ENCODE results near the gene AMIGO3.
A peak's percentile ranks its signal among the peaks of the same experiment; 100 is the strongest.

AMIGO3 gene

DNA sequence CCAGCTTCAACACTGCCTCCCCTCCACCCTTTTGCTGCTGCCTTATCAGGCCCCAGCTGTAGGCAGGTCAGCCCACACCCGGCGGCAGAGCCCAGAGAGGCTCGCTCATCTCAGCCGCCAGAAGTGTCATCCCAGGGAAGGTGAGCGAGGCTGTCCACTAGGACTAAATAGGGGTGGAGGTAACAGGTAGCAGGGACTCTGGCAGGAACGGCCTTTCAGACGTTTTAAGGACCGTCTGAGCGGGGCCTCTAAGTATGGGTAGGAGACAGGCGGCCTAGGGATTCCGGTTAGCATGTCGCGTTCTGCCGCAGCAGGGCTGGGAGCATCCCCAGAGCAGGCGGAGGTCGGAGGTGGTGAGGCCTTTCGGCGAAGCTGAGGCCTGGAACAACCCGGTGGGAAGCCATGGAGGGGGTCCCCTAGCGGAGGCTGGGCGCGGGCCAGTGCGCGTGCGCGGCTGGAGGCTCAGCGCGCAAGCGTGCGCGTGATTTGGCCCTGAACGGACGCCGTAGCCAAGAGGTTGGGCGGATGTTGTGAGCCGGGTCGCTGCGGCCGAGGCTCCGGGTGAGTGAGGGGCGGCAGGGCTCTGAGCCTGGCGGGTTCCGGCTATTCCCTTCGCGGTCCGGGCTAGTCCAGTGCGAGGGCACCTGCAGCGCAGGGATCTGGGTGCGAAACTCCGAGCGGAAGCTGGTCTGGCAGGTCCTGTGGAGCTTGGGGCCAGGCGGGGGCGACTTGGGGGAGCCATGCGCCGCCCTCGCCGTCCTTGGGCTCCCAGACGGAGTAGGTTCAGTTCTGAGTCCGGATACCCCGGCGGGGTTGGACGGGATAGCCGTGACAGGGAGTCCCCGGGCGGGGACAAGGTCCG lies 30.2 kb downstream of the AMIGO3 start, which contains the start of the genes MST1 and RNF123:
TSS of gene MST1 (minus strand) at position 429 of the 862 bp plus-strand sequence. CDS start 783 bp downstream, outside the sequence.
TSS of gene RNF123 (plus strand) at position 512 of the 862 bp plus-strand sequence. CDS start 1,609 bp downstream, outside the sequence.
- CTCF ChIA-PET = interaction anchor here (1.1 kb wide), 1 partner anchor 150 kb away, joined by 5 read pairs; no protein-coding TSS in a partner anchor
- POLR2A ChIA-PET = interaction anchor here (1.4 kb wide), 1 partner anchor 9 kb away, joined by 4 read pairs; no protein-coding TSS in a partner anchor
- Histone ChIP-seq H3K4me3 (ENCODE audit: low read depth, low read length) (peak within 1 kb of the TSS; percentile 65), H3K27ac (ENCODE audit: extremely low read depth, low read depth, low read length) (peak within 1 kb of the TSS; percentile 71; the same call in 1 of the 2 replicates), H3K4me1 (ENCODE audit: control insufficient read depth, insufficient read depth, low read length) (no peaks in the 10 kb centered on the region), H3K9me3 (ENCODE audit: control insufficient read depth, insufficient read depth, low read depth, low read length) (no peaks in the 10 kb centered on the region), H3K36me3 (ENCODE audit: control insufficient read depth in 2 of 2, insufficient read depth in 1 of 2, low read length in 2 of 2) (peaks cover 0 to 5% of the 10 kb centered on the region in 2 experiments; a peak in 1 of 3 replicates)
- TF ChIP-seq, protein P1, sequence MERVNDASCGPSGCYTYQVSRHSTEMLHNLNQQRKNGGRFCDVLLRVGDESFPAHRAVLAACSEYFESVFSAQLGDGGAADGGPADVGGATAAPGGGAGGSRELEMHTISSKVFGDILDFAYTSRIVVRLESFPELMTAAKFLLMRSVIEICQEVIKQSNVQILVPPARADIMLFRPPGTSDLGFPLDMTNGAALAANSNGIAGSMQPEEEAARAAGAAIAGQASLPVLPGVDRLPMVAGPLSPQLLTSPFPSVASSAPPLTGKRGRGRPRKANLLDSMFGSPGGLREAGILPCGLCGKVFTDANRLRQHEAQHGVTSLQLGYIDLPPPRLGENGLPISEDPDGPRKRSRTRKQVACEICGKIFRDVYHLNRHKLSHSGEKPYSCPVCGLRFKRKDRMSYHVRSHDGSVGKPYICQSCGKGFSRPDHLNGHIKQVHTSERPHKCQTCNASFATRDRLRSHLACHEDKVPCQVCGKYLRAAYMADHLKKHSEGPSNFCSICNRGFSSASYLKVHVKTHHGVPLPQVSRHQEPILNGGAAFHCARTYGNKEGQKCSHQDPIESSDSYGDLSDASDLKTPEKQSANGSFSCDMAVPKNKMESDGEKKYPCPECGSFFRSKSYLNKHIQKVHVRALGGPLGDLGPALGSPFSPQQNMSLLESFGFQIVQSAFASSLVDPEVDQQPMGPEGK (tag by site-specific recombination; IDR thresholded peaks at IDR 0.05) = peak; percentile 46; the same call in 1 of the 2 replicates
- TF ChIP-seq, protein P2, sequence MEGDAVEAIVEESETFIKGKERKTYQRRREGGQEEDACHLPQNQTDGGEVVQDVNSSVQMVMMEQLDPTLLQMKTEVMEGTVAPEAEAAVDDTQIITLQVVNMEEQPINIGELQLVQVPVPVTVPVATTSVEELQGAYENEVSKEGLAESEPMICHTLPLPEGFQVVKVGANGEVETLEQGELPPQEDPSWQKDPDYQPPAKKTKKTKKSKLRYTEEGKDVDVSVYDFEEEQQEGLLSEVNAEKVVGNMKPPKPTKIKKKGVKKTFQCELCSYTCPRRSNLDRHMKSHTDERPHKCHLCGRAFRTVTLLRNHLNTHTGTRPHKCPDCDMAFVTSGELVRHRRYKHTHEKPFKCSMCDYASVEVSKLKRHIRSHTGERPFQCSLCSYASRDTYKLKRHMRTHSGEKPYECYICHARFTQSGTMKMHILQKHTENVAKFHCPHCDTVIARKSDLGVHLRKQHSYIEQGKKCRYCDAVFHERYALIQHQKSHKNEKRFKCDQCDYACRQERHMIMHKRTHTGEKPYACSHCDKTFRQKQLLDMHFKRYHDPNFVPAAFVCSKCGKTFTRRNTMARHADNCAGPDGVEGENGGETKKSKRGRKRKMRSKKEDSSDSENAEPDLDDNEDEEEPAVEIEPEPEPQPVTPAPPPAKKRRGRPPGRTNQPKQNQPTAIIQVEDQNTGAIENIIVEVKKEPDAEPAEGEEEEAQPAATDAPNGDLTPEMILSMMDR (tag by site-specific recombination; IDR thresholded peaks at IDR 0.05) = peak; percentile 50
- TF ChIP-seq ZNF600 (tag by site-specific recombination; IDR thresholded peaks at IDR 0.05) (peak; percentile 42), ZBTB48 (tag by site-specific recombination; IDR thresholded peaks at IDR 0.05) (0 out of 2 replicates have a peak, but pooled peaks have one; percentile 43), ZNF335 (tag by site-specific recombination; conservative IDR thresholded peaks at IDR 0.05) (peak; percentile 81), GLIS2 (tag by site-specific recombination; IDR thresholded peaks at IDR 0.05) (peak; percentile 72), SCRT2 (tag by site-specific recombination; IDR thresholded peaks at IDR 0.05) (peak; percentile 91), ZNF785 (tag by site-specific recombination; IDR thresholded peaks at IDR 0.05) (0 out of 2 replicates have a peak, but pooled peaks have one; percentile 30), KLF8 (tag by site-specific recombination; IDR thresholded peaks at IDR 0.05) (peak; percentile 51; the same call in 1 of the 2 replicates), ZNF76 (tag by site-specific recombination; IDR thresholded peaks at IDR 0.05; ENCODE audit: borderline replicate concordance, low read depth) (no peak), ZNF560 (tag by site-specific recombination; IDR thresholded peaks at IDR 0.05; ENCODE audit: borderline replicate concordance) (no peak), ZNF747 (tag by site-specific recombination; IDR thresholded peaks at IDR 0.05) (no peak), ZFHX2 (tag by site-specific recombination; conservative IDR thresholded peaks at IDR 0.05) (peak; percentile 53), SP7 (tag by site-specific recombination; IDR thresholded peaks at IDR 0.05) (peak; percentile 51; the same call in 1 of the 2 replicates), HOXA7 (CRISPR knock-in tag; IDR thresholded peaks at IDR 0.05; ENCODE audit: borderline replicate concordance) (no peak), TCF7L2 (IDR thresholded peaks at IDR 0.05; ENCODE audit: borderline replicate concordance, low read depth, low read length) (no peak), ZNF660 (tag by site-specific recombination; IDR thresholded peaks at IDR 0.05) (peak; percentile 45; the same call in 1 of the 2 replicates), SP3 (tag by site-specific recombination; IDR thresholded peaks at IDR 0.05) (0 out of 2 replicates have a peak, but pooled peaks have one; percentile 26), ZXDB (tag by site-specific recombination; IDR thresholded peaks at IDR 0.05) (peak; percentile 60; the same call in 1 of the 2 replicates)
- TF ChIP-seq, protein P3, sequence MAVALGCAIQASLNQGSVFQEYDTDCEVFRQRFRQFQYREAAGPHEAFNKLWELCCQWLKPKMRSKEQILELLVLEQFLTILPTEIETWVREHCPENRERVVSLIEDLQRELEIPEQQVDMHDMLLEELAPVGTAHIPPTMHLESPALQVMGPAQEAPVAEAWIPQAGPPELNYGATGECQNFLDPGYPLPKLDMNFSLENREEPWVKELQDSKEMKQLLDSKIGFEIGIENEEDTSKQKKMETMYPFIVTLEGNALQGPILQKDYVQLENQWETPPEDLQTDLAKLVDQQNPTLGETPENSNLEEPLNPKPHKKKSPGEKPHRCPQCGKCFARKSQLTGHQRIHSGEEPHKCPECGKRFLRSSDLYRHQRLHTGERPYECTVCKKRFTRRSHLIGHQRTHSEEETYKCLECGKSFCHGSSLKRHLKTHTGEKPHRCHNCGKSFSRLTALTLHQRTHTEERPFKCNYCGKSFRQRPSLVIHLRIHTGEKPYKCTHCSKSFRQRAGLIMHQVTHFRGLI (tag by site-specific recombination; IDR thresholded peaks at IDR 0.05) = peak; percentile 88
- TF ChIP-seq, protein P4, sequence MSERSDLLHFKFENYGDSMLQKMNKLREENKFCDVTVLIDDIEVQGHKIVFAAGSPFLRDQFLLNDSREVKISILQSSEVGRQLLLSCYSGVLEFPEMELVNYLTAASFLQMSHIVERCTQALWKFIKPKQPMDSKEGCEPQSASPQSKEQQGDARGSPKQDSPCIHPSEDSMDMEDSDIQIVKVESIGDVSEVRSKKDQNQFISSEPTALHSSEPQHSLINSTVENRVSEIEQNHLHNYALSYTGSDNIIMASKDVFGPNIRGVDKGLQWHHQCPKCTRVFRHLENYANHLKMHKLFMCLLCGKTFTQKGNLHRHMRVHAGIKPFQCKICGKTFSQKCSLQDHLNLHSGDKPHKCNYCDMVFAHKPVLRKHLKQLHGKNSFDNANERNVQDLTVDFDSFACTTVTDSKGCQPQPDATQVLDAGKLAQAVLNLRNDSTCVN (tag by site-specific recombination; optimal IDR thresholded peaks at IDR 0.05) = peak; percentile 96
- TF ChIP-seq, protein P5, sequence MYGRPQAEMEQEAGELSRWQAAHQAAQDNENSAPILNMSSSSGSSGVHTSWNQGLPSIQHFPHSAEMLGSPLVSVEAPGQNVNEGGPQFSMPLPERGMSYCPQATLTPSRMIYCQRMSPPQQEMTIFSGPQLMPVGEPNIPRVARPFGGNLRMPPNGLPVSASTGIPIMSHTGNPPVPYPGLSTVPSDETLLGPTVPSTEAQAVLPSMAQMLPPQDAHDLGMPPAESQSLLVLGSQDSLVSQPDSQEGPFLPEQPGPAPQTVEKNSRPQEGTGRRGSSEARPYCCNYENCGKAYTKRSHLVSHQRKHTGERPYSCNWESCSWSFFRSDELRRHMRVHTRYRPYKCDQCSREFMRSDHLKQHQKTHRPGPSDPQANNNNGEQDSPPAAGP (tag by site-specific recombination; IDR thresholded peaks at IDR 0.05) = 0 out of 2 replicates have a peak, but pooled peaks have one; percentile 55
- TF ChIP-seq, protein P6, sequence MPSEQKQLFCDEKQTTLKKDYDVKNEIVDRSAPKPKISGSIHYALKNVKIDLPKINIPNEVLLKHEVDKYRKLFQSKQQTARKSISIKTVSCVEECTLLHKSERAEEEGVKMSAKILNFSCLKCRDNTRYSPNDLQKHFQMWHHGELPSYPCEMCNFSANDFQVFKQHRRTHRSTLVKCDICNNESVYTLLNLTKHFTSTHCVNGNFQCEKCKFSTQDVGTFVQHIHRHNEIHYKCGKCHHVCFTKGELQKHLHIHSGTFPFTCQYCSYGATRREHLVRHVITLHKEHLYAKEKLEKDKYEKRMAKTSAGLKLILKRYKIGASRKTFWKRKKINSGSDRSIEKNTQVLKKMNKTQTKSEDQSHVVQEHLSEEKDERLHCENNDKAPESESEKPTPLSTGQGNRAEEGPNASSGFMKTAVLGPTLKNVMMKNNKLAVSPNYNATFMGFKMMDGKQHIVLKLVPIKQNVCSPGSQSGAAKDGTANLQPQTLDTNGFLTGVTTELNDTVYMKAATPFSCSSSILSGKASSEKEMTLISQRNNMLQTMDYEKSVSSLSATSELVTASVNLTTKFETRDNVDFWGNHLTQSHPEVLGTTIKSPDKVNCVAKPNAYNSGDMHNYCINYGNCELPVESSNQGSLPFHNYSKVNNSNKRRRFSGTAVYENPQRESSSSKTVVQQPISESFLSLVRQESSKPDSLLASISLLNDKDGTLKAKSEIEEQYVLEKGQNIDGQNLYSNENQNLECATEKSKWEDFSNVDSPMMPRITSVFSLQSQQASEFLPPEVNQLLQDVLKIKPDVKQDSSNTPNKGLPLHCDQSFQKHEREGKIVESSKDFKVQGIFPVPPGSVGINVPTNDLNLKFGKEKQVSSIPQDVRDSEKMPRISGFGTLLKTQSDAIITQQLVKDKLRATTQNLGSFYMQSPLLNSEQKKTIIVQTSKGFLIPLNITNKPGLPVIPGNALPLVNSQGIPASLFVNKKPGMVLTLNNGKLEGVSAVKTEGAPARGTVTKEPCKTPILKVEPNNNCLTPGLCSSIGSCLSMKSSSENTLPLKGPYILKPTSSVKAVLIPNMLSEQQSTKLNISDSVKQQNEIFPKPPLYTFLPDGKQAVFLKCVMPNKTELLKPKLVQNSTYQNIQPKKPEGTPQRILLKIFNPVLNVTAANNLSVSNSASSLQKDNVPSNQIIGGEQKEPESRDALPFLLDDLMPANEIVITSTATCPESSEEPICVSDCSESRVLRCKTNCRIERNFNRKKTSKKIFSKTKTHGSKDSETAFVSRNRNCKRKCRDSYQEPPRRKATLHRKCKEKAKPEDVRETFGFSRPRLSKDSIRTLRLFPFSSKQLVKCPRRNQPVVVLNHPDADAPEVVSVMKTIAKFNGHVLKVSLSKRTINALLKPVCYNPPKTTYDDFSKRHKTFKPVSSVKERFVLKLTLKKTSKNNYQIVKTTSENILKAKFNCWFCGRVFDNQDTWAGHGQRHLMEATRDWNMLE (tag by site-specific recombination; conservative IDR thresholded peaks at IDR 0.05; ENCODE audit: low read depth) = peak; percentile 29; the same call in 1 of the 2 replicates

All from HEK293 (cell line).